HG03066 (cell line): ENCODE measurements around the gene C5orf24.
A peak's percentile ranks its signal among the peaks of the same experiment; 100 is the strongest.

Experiments
- ATAC-seq: cut with Tn5 transposase; IDR thresholded peaks from one replicate; pipeline ENCODE4 v1.9.1; 2021; ENCODE audit warnings: low read depth; ENCODE audit not compliant: unreplicated experiment

The C5orf24 gene

GRCh38 chr5:134904610-134905245, 59.0 kb downstream of the C5orf24 start, which contains the start of gene PCBD2:
PCBD2 (plus strand) TSS chr5:134905131; CDS start chr5:134905140, 9 bp downstream.
- peak; percentile 82 for ATAC-seq

- ATAC-seq: peak; percentile 23
These were observed 59.7 kb downstream of the C5orf24 start for GRCh38 chr5:134905246-134905996.

GRCh38 chr5:134906811-134907210, 61.0 kb downstream of the C5orf24 start:
- ATAC-seq: no peak
